IPS DF 4.7 (cell line): ENCODE measurements around the gene SEC16A.

Source experiments
- DNase-seq: peaks from one replicate; pipeline ENCODE4 v3.0.0-alpha.2; 2013; ENCODE audit warnings: low spot score; ENCODE audit errors: extremely low read depth

Gene SEC16A

DNA sequence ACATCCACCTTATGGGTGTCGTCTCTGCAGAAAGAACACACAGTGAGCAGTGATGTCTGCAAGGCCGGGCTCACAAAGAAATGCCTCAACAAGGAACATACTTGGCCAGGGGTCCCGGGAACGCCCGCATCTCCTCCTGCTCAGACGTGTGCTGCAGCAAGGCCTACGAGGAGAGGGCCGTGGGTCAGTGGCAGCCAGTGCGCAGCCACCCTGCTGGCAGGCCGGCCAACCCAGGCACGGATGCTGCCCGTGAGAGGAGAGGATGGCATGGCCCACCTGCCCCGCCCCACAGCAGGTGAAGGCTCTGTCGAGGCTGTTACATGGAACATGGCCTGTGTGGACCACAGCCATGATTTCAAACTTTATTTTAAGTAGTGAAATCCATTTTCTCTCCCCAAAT lies 19.3 kb downstream of the SEC16A start:
- no peak for DNase-seq

DNA sequence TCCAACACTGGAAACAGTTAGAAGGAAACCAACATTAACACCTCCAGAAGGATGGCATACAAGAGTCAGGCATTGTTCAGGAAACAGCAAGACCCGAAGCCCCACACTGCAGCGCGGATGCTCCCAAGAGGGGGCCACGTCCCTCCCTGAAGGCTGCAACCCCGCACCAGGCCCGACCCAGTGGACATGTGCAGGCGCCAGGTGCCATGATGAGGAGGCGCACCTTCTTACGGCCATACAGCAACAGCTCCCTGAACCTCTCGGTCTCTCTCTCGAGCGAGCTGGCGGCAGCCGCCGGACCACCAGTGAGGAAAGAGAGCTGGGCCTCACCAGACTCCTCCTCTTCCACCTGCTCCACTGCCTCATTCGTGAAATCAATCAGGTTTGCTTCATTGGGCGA lies 20.2 kb downstream of the SEC16A start:
- no peak for DNase-seq

DNA sequence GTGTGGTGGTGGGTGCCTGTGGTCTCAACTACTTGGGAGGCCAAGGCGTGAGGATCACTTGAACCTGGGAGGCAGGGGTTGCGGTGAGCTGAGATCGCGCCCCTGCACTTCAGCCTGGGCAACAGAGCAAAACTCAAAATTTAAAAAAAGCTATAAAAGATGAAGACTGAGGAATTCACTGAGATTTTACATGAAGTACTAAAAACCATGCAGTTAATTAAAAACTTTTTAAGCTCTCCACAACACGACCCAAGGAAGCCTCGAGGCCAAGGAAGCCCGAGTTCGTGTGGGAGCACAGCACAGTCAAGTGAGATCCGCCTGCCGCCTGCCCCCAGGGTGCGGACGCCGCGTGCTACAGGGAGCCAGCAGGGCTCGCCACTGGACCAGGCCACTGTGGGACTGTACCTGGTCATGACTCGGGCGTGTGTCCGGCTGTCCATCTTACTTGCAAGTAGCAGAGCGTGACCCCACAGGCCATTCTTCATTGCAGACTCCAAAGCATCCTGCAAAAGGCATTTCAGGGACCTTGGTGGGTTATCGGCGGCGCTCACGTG lies 22.0 kb downstream of the SEC16A start:
- DNase-seq: no peak

DNA sequence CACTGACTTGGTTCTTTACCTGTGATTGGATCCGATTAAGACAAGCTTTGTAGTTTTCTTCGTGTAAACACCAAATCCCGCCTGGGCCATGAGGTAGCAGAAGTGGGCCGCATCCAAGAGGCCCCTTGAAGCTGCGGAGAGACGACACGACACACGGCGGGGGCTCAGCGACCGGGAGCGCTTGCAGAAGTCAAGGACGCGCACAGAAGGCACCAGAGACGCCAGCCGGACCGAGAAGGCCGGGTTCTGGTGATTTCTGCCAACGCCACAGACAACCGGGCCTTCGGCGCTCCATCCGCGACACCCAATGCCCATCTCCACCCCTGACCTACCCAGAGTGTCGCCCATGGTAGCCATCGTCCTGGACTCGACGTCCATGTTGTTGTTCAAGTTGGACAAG lies 23.4 kb downstream of the SEC16A start:
- no peak for DNase-seq

DNA sequence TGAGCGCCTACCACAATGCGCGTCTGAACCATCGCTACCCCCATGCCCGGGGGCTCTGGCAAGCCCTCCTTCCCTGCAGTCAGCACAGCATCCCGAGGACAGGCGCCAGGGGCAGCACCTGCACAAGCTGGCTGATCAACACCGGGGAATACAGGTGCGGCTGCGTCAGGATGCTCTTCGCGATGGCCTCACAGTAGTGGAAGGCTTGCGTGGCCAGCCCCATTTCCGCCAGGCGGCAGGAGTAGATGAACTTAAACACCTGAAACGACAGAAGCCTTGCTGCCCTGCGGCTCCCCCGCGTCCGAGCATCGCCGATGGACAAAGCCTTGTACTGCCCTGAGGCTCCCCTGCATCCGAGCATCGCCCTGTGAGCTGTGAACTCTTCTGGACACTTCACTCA lies 25.5 kb downstream of the SEC16A start:
- no peak for DNase-seq

DNA sequence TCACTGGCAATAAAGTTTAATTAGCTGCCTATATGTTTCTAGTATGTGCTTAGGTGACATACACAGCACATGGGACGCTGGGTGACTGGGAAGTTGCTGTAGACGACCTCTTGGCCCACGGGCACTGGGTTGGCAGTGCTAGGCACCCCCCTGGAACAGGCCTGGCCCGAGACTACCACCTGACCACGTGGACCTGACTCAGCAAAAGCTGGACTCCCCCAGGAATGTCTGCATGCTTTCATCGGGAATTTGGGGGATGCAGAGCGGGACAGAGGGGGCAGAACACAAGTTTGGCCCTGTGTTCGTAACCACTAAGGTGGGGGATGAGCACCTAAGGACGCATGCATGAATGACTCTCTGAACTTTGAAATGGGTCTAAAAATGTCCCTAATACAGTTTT lies 26.6 kb downstream of the SEC16A start:
- DNase-seq: no peak

DNA sequence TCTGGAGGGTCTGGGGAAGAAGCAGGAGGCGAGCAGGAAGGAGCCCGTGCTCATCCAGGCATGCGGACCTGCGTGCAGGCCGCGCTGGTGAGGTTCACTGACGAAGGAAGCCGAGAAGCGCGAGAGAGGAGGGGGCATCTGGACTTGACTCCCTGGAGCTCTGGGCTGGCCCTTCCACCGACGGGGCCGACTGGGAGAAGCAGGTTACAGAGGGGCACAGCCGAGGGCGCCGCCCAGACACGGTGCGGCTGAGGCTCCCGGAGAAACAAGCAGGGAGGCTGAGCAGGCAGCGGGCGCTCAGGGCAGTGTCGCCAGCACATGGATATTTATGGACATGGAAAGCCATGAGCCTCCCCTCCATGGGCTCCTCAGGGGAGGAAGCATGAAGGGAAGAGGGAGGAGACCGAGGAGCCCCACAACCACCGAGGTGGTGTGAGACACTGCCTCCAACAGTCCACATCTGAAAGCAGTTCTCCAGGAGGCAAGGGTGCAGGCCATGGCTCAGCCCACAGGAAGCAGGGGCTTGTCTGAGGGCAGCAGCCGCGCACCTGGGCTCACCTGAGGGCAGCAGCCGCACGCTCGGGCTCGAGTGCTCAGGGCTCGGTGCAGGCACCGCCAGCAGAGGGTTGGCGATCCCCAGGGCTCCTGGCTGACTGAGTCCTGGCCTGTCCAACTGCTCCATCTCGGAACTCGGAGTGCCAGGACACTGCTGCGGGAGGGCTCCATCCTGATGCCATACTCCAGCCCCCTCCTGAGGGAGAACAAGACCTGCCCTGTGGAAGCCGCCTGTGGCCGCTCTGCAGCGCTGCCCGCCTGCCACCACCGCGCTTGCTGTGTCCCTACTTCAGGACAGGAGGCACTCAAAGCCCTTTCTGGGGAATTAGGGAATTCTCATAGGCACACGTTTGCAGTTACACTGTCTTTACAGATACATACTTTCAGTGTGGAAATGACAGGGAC lies 27.5 kb downstream of the SEC16A start:
- no peak for DNase-seq

DNA sequence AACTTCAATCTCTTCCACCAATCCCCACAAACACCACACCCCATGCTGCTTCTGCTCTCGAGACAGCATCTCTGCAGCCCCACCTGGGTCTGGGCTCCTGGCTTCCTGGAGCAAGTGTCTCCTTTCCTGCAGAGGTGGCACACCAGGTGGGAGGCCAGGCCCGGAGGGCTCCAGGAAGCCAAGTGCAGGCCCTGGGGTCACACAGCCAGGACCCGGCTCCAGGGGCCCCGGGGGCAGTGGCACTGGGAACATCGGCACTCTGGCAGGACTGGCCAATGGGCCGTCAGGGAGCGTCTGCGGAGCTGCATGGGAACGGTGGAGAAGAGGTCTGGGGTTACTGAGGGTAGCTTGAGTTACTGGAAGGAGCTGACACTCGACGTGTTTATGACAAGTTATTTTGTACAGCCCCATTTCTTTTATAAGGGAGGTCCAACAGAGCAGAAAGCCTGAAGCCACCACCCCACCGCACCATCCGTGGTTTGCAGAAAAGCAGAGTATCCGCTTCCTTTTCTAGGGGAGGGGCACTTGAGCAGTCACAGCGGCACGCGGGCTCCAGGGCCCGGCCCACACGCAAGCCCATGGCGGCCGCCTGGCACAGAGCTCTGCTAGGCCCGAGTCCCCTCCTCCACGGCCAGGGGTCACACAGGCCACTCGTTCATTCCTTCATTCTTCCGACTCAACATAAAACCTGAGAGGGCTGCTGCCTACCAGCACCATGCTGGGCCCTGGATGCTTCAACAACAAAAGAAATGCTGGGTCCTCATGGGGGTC lies 28.6 kb downstream of the SEC16A start:
- DNase-seq: no peak

DNA sequence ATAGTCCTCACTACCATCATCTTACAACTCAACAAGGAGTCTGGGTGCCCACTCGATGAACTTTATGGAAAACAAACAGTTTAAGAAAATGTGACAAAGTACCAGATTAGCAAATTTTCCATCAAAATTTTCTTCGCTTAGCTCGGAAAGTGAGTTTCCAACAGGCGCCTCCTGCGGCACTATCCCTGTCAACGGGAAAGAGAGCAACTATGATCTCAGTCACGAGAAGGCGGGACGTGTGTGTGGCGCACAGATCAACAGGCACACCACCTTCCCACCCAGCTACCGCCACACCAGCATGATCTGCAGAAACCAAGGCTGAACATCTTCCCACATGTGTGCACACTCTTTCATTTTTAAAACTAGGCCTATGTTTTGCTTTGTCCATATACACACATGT lies 29.5 kb downstream of the SEC16A start:
- DNase-seq: no peak

DNA sequence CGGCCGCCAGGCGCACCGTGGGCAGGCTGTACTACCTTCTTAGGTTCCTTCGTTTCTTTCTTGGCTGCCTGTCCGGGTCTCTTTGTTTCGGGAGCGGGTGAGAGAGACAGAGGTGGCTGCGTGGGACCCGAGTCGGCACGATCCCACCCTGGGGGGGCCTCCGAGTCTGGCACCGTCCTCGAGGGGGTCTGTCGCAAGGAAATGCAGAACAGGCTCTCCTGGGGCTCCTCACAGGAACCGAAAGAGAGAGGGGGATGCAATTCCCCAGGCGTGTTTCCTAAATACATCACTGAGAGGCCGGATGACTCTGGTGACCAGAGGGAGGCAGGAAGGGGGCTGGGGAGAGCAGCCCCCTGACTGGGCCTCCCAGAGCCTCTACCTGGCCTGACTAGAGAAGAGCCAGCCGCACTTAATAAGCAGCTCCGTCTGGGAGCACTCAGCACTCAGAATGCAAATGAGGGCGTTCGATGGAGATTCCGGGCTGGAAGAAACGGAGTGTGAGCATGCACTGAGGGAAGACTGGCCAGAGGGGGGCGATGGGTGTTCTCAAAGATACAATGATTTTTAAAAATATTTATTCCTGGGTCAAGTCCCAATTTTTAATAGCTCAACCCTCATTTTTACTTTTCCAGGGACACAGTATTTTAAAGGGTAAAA lies 31.5 kb downstream of the SEC16A start:
- DNase-seq: no peak

DNA sequence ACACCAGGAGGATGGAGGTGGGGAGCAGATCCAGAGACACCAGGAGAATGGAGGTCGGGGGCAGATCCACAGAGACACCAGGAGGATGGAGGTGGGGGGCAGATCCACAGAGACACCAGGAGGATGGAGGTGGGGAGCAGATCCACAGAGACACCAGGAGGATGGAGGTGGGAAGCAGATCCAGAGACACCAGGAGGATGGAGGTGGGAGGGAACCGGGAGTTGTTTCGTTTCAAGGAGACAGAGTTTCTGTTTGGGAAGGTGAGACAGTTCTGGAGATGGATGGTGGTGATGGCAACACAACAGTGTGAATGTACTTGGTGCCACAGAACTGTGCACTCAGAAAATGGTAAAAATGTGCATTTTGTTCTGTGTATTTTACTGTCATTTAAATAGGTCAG lies 34.2 kb downstream of the SEC16A start:
- no peak for DNase-seq

DNA sequence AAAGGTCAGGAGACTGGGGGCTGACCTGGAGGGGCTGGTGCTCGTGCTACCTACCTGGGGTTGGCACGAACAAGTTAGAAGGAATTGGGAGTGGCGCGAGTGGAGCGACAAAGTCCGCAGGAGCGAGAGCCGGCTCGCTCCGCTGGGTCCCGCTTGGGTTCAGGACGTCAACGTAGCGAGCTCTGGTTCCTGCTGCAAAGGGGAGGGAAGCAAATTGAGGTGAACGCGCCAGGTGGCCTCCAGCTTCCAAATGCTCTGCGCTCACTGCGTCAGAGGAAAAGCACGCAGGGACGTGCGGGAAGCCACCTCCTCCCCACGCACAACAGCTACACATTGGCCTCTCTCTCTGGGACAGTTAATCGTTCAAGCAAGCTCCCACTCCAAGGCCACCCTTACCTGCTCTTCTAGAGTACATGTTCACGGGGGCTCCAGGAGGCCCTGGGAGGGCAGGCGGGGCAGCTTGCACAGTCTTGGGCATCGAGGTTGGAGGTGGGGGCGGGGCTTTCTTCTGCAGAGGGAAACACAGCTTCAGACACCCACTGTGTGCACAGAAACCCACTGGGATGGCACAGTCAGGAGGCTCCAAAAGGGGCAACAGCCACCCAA lies 35.6 kb downstream of the SEC16A start:
- DNase-seq: no peak

DNA sequence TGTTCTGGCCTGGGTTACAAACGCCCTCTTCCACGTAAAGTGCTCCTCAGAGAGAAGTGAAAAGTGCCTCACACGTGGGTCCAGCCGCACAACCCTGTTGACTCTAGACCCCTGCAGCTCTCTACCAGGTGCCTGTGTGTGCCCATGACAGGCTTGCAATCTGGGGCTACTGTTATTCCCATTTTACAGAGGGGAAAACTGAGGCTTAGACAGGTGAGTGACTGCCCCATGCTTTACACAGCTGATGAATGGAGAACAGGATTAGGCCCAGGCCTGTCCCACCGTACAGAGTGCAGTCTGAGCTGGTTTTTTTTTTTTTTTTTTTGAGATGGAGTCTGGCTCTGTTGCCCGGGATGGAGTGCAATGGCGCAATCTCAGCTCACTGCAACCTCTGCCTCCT lies 37.0 kb downstream of the SEC16A start:
- DNase-seq: no peak

DNA sequence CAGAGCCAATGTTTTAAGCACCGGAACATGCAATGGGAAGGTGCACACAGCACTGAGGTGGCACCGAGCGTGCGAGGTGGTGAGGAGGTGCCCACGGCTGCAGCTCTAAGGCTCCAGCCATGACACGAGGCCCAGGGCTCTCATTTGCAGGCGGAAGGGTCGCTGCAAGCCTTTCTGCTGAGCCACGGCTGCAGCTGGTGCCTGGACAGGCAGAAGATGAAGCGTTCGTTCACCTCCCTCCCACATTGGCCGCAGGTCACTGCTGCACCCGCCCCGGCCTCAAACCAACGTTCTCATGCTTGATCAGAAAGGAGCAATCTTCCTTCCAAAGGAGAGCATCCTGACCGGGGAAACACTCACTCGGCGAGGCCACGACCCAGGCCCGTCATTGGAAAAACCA lies 38.7 kb downstream of the SEC16A start:
- DNase-seq: no peak

DNA sequence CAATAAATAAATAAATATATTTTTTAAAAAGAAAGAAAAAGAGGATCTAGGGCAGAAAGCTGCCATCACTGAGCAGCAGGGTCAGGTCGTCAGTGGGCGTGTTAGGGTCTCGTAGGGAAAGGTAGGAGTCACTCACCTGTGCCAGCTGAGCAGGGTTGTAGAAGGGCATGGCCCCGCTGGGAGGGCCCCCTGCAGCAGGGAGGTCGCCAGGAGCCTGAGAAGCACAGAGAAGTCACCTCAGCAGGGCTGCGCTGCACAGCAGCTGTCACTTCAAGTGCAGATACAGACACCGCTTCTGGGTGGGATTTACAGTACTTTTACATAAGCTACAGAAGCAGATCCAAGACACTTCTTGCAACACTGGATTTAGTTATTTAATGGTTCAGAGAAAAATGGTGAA lies 39.2 kb downstream of the SEC16A start:
- DNase-seq: no peak

DNA sequence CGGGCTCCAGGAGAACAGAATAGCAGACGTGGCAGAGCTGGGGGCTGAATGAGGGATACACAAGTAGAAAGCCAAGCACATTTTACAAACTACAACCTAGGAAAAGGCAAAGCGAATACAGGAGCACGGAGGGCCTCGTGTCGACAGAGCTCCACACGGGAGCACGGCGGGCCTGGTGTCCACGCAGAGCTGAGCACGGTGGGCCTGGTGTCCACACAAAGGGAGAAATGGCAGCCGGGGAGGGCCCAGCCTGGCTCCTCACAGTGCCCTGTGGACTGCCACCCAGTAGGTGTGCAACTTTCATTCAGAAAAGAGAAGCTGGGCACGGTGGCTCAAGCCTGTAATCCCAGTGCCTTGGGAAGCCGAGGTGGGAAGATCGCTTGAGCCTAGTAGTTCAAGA lies 39.8 kb downstream of the SEC16A start:
- no peak for DNase-seq

DNA sequence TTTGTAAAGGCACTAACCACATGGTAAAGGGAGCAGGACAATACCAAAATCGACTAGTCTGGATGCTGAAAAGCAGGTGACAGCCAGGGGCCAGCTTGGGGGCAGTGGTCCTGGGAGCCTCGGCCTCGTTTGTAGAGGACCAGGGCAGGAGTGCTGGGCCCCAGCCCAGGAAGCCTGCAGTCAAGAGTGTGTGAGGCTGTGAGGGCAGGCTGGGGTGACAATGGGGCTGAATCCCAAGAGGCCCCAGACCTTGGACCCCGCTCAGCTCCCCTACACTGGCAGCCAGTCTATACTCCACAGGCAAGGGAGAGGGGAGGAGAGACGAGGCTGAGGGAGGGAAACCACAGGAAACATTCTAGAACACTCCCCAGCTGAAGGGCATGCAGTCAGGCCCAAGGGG lies 40.6 kb downstream of the SEC16A start:
- no peak for DNase-seq

DNA sequence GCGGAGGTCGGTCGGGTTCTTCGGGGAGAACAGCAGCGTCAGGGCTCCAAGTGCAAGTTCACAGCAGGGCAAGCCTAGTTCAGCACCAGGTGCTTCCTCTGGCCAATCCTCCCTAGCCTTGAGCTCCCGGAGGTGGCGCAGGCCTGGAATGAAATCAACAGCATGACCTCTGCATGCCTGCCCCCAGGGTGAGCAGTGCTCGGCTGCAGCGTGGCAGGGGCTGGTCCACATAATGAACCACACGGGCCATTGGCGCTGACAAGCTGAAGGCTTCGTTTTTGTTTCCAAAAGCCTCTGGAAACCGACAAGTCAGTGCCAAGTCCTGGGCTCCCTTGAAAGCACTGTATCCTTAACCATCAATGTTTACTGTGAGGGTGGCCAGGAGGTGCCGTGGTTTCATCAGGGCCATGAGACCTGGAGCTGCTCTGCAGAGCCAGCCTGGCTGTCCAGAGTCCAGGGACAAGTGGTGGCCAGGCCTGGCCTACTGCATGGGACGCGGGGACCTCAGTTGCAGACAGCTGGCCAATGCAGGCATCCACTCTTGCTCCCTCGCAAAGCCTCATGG lies 41.1 kb downstream of the SEC16A start:
- DNase-seq: no peak

DNA sequence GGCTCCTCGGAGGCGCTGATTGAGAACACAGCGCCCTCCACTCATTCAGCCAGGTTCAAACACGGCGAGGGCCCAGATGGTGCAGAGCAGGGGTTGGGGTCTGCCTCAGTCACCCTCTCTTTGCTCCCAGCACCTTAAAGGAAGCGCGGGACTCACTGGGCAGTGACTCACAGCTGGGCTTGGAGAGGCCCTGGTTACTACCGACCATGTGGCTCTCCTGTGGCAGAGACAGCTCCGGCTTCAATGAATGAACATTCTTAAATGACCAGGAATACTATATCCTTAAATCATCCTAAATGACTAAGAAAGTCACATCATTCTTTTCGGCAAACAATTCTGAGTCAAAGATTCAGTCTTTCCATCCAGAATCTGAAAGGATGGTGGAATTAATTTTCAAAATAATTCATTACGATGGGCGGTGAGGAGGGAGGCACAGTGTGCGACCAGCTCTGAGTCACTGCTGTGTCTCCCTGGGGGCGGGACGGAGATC lies 41.6 kb downstream of the SEC16A start:
- DNase-seq: no peak

DNA sequence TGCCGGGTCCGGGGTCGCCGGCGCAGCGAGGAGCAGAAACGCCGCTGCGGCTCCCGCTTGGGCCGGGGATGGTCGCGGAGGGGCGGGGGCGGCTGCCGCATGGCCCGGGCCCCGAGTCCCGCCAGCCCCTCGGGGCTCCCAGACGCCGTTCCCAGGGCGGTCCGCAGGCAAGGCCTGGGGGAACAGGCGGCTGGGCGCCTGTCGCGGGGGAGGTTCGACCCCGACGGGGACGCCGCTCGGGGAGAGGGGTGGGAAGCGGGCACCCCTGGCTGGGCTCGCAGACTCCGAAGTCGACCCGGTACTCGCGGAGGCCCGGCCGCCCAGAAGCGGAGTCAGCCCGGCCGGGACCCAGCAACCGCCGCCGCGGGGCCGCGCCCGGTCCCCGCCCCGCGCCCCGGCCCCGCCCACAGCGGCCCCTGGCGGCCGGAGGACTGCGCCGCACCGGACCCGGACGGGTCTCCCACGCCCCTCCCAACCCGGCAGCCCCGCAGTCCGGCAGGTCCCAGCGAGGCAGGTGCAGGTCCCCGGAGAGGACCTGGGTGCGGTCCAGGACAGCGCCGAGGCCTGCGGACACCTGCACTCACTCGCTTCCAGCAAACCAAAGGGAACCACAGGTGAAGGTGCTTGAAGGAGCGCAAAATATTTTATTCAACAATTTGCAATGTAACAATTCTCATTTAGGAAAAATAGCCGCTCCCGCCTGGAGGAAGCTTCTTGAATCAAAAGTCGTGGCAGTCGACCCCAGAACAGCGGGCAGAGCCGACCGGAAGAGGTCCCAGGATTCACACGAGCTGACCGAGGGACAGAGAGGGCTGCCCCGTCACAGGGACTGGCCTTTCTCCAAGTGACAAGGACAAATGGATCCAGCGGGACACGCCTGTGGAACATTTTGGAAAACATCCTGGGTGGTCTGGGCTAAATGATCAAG lies 43.1 kb downstream of the SEC16A start, which contains the start of gene INPP5E:
TSS of gene INPP5E (minus strand) at position 365 of the 928 bp plus-strand sequence. CDS start 426 bp downstream, outside the sequence.
- no peak for DNase-seq
